ENCODE results near the gene CD27.

The CD27 gene

DNA sequence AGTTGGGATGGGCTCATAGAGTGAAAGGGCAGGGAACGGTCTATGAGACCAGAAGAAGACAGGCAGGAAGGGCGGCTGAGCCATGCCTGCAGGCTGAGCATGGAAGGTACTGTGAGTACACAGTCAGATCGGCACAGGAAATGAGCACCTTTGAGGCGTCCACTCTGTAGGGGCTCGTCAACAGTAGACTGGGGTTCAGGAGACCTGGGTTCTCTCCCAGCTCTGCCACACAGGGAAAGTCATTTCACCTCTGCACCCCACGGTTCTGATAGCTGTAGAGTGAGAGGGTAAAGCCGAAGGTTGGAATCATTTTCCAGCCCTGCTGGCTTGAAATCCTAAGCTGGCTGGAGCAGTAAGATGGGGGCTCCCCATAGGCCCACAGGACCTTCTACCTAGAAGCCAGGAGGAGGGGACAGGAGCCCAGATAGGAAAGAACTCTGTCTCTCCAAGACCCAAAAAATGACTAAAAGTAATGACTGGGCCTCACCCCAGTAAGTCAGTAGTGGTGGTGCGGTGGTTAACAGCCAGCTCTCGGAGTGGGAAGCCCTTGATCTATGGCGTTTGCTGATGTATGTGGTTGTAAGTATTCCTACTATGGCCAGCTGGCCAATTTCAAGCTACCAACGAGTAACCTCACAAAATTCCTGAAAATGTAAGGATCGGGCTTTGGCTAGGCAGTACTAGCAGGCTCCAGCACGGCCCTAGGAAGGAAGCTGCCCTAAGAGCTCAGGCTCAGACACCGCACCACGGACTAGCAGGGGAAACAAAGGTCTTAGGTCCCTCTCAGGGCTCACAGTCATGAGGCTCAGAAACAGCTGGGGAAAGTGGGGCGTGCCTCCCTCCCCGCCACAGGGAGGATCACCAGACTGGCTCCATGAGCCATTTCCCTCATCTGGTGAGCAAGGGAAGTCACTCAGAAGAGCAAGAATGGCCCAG is 10.3 kb upstream of the CD27 start:
- no peak for DNase-seq (ENCODE audit: low read depth)

- no peak for DNase-seq (ENCODE audit: low read depth)
Observed at GRCh38 chr12:6435961-6436715, 8.6 kb upstream of the CD27 start.

DNA sequence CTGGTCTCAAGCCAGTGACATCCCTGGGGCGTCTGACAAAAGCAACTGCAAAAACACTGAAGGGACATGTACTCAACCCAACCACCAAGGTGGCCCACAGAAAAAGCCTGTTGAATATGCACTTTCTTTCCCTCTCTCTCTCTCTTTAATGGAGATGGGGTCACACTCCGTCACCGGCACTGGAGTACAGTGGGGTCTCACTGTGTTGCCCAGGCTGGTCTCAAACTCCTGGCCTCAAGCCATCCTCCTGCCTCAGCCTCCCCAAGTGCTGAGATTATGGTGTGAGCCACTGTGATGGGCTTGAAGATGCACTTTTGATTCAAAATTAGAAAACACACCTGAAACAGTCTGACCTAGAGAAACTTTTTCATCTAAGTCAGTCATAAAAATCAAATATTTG is 7.2 kb upstream of the CD27 start:
- DNase-seq (ENCODE audit: low read depth), result no peak

DNA sequence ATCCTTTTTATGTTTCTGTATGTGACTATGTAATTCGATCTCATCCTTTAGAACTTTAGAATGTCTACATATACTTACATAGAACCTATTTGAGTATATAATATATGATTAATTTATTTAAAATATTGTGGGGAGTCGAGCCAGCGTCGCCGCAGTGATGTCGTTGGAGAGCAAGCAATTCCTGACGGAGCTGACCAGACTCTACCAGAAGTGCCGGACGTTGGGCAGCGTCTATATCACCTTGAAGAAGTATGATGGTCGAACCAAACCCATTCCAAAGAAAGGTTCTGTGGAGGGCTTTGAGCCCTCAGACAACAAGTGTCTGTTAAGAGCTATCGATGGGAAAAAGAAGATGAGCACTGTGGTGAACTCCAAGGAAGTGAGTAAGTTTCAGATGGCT is 6.4 kb upstream of the CD27 start:
- DNase-seq (ENCODE audit: low read depth), result no peak

- DNase-seq (ENCODE audit: low read depth), result no peak
Observed at GRCh38 chr12:6440391-6440790, 4.4 kb upstream of the CD27 start.

DNA sequence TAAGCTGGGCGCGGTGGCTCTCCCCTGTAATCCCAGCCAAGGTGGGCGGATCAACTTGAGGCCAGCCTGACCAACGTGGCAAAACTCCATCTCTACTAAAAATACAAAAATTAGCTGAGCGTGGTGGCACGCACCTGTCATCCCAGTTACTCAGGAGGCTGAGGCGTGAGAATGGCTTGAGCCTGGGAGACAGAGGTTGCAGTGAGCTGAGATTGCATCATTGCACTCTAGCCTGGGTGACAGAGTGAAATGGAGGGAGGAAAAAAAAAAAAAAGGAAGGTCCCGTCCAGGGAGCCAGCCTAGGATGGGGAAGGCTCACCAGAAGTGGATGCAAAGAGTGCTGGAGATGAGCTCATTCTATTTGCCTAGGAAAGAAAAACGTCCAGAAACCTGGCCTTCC is 1.9 kb upstream of the CD27 start:
- no peak for DNase-seq (ENCODE audit: low read depth)

DNA sequence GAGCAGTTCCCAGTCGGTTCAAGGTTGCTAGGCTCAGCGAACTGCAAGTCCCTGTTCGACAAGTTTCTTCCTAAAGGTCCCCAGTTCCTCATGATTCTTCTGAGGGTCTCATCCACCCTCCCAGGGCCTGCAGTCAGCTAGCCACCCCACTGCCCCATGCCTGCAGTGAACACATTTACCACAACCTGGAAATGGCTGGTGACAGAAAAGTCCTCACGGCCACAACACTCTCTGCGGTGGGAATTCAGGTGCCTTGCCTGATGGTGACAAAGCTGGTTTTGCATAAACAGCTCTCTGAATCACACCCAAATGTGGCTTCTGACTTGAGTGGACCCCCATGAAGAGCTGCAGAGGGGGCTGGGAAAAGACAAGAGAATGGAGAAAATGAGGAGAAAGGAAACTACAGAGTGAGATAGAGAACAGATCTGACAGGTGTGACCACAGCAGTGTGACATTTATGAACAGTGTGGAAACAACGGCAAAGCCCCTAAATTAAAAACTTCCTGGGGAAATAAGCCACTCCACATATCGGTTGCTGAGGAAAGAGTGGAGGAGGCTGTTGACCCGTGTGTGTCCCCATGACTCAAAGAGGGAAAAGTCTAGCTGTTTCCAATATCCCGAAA is 1.3 kb upstream of the CD27 start:
- DNase-seq (ENCODE audit: low read depth), result no peak

DNA sequence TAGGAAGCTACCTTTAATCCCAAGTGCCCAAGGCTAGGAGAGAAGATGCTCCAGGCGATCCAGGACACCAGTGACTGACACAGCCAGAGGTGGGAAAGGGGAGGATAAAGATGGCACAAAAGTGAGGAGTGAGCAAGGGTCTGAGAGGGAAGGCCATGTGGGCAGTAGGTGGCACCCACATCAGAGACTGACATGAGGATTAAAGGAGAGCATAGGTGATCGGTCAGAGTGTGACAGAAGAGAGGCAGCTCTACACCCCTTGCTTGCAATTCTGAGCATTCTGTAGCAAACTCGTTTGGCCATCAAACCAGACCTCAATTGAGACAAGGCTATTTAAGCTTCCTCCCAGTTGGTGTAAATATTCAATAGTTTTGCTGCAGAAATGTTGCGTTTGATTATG is 724 bp upstream of the CD27 start:
- DNase-seq (ENCODE audit: low read depth), result no peak

DNA sequence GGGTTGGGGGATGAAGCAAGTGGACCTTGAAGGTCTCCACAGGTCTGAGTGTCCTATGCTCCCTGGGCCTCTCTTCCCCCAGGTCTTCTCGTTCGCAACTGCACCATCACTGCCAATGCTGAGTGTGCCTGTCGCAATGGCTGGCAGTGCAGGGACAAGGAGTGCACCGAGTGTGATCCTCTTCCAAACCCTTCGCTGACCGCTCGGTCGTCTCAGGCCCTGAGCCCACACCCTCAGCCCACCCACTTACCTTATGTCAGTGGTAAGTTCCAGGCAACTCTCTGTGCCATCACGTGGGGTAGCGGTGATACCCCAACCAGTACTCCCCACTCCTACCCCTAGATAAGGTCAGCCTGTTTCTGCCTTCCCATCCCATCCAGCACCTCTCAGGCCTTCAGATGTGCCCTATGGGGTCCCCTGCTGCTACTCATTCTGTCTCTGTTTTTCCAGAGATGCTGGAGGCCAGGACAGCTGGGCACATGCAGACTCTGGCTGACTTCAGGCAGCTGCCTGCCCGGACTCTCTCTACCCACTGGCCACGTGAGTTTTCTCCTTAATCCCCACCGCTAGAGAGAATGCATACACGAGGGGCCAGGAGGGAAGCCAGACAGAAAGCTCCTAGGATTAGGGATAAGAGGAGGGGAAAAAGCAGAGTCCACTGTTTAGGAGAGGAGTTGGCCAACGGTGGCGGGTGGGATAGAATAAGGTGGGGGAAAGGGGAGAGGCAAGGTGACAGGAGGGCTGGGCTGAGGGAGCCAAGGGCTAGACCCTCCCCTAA is 5.5 kb downstream of the CD27 start:
- no peak for DNase-seq (ENCODE audit: low read depth)

GRCh38 chr12:6450869-6451347 is 6.2 kb downstream of the CD27 start:
- no peak for DNase-seq (ENCODE audit: low read depth)

- no peak for DNase-seq (ENCODE audit: low read depth)
Observed at GRCh38 chr12:6451348-6452244, 6.8 kb downstream of the CD27 start, which contains the start of gene TAPBPL. Gene TAPBPL (plus strand): TSS chr12:6452042. CDS start chr12:6452249, 207 bp downstream.

DNA sequence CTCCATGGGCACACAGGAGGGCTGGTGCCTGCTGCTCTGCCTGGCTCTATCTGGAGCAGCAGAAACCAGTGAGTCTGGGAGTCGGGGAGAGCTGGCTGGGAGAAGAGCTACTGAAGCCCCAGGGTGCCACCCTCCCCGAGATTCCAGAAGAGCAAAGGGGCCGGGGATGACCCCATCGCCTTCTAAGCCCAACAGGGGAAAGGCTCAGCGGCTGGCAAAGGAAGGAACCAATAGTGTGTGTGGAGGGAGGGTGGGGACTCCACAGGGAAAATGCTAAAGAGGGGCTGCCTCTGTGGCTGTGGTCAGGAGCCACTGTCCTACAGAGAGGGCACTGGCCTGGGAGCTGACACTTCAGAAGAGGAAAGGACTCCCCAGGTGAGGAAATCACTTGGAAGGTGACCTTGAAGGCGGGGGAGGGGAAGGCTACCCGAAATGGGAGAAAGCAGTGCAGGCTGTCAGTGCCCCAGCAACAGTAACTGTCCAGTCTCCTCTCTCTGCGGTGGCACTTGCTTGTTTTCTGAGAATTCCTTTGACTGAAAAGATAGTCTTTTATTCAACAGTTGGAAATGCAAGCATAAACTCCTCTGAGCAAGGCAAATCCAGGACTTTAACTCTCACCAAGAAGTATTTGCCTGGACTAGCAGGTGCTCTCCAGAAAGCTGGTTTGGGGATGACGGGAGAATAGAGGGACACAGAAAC is 7.6 kb downstream of the CD27 start:
- DNase-seq (ENCODE audit: low read depth), result no peak

GRCh38 chr12:6452944-6453630 is 8.3 kb downstream of the CD27 start:
- no peak for DNase-seq (ENCODE audit: low read depth)

DNA sequence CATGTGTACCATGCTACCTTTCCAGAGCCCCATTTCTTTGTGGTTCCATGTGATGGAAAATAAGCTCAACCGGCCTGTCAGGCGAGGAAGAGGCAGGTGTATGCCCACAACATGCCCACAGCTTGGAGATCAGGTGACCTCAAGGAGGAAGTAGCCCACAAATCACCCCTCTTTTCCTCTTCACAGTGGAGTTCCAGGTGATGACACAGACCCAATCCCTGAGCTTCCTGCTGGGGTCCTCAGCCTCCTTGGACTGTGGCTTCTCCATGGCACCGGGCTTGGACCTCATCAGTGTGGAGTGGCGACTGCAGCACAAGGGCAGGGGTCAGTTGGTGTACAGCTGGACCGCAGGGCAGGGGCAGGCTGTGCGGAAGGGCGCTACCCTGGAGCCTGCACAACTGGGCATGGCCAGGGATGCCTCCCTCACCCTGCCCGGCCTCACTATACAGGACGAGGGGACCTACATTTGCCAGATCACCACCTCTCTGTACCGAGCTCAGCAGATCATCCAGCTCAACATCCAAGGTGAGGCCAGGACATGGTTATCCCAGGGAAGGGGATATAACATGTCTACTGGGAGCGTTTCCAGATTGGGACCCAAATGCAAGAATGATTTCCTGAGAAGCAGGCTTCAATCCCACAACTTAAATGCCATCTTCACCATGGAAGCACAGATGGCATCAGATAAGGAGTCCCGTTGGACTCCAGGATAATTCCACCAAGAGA is 12.6 kb downstream of the CD27 start:
- no peak for DNase-seq (ENCODE audit: low read depth)

DNA sequence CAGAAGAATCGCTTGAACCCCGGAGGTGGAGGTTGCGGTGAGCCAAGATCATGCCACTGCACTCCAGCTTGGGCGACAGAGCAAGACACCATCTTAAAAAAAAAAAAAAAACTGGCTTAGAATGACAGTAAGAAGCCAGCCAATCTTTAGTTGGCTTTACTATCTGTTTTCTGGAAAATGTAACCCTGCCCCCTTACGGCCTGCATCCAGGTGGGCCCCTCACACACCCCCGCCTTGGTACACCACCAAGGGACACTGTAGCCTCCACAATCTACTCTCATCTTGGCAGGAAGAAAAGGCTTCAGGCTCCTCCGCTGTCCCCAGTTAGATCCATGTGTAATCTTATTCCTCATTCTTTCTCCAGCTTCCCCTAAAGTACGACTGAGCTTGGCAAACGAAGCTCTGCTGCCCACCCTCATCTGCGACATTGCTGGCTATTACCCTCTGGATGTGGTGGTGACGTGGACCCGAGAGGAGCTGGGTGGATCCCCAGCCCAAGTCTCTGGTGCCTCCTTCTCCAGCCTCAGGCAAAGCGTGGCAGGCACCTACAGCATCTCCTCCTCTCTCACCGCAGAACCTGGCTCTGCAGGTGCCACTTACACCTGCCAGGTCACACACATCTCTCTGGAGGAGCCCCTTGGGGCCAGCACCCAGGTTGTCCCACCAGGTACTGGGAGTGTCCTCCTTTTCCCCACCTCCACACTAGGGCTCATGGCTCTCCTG is 13.7 kb downstream of the CD27 start:
- no peak for DNase-seq (ENCODE audit: low read depth)

GRCh38 chr12:6459004-6459337 is 14.2 kb downstream of the CD27 start:
- no peak for DNase-seq (ENCODE audit: low read depth)

DNA sequence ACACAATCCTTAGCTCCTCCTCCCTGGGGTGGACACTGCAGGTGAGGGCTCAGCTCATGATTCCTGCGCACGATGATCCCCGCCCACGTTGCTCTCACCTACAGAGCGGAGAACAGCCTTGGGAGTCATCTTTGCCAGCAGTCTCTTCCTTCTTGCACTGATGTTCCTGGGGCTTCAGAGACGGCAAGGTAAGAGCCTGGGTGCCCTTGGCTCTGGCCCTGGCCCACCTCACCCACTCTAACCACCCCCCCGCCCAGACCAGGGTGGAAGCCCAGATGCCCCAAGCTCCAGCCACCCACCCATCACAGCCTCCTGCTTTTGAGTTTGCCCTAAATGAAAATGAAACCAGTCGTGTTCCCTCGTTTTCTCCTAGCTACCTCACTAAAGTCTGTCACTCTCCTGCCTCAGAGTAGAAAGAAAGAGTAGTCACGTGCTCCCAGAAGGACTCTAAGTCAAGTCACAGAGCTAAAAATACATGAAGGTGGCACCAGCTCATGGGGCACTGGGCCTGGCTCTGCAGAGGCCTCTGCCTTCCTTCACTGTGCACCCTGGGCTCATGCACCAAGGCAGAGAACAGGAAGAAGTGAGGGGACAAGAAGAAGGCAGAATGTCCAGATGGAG is 16.1 kb downstream of the CD27 start:
- no peak for DNase-seq (ENCODE audit: low read depth)

Data from stimulated activated CD8-positive, alpha-beta memory T cell treated with anti-CD3 and anti-CD28 coated beads, Interleukin-7, amount 100 ng/mL, for 24 hours (primary cell).